Esophagus muscularis mucosa (tissue), 4 donors: Measurements from ENCODE around the gene RABL6. TPM values are rescaled to one million over a fixed set of nuclear protein-coding genes. Genes with fewer than 3 reads are reported as not detected.
"Not testable (repeated sequence)": the region's sequence is repeated elsewhere in the genome, so short reads cannot be mapped to it uniquely, and the experiment has no call there.

Experiments used
- DNase-seq: peaks from one replicate; pipeline ENCODE4 v3.0.0-alpha.2; 2017; ENCODE audit errors: extremely low spot score
- H3K27ac ChIP-seq, 4 donors: fragments of 200-600 bp; sonication (generic); replicated peaks in 1 of 4; 1 replicate in 3 of 4; 2 replicates in 1 of 4; pipeline ENCODE4 v1.5.1; 2016 to 2019; ENCODE audit warnings: mild to moderate bottlenecking in 1 of 4
- H3K27me3 ChIP-seq, 4 donors: fragments of 200-600 bp; sonication (generic); one replicate each; pipeline versions ENCODE4 v1.5.1 to v1.6.0; 2016 to 2019
- H3K36me3 ChIP-seq, 4 donors: fragments of 200-600 bp; sonication (generic); one replicate each; pipeline ENCODE4 v1.5.1; 2016 to 2019
- H3K4me1 ChIP-seq, 4 donors: fragments of 200-600 bp; sonication (generic); one replicate each; pipeline ENCODE4 v1.5.1; 2016 to 2019
- H3K4me3 ChIP-seq, 4 donors: fragments of 200-600 bp; sonication (generic); 1 replicate in 2 of 4; 2 replicates in 2 of 4; pipeline ENCODE4 v1.5.1; 2016 to 2019; ENCODE audit warnings: mild to moderate bottlenecking in 4 of 4, moderate library complexity in 1 of 4
- H3K9me3 ChIP-seq, 4 donors: fragments of 200-600 bp; sonication (generic); 1 replicate in 3 of 4; 2 replicates in 1 of 4; pipeline ENCODE4 v1.5.1; 2016 to 2019
- CTCF ChIP-seq, 3 experiments: fragments of 200-600 bp in 2 of 3; fragments of 450-650 bp in 1 of 3; sonication (generic) in 2 of 3; IDR thresholded peaks; one replicate each; pipeline ENCODE4 v1.5.1; 2017 to 2019; ENCODE audit warnings: antibody characterized with exemption in 3 of 3, mild to moderate bottlenecking in 2 of 3, moderate library complexity in 1 of 3
- EP300 ChIP-seq: sonication (generic); formaldehyde crosslinking; IDR thresholded peaks from one replicate; pipeline ENCODE4 v1.6.1; 2017; ENCODE audit warnings: antibody characterized with exemption
- POLR2A ChIP-seq: fragments of 450-650 bp; IDR thresholded peaks from one replicate; pipeline ENCODE4 v1.6.1; 2017; ENCODE audit warnings: antibody characterized with exemption, moderate library complexity, mild to moderate bottlenecking, low read depth
- POLR2AphosphoS5 ChIP-seq, 2 donors: sonication (generic); formaldehyde crosslinking; IDR thresholded peaks; one replicate each; pipeline ENCODE4 v1.6.1; 2017; ENCODE audit warnings: antibody characterized with exemption in 2 of 2
- WGBS: methylation state at CpG from one replicate; pipeline ENCODE4 v1.1.5; 2018; 5-methylcytosine and 5-hydroxymethylcytosine counted together
- intact Hi-C: fragments of 100-400 bp; cut with DNase I; formaldehyde crosslinking; loops from one replicate; pipeline ENCODE4 v1.15.1; 2023
- total RNA-seq, 4 donors: library from RNA; depleted of rRNA; stranded (reverse); fragments of >200 nt; gene quantifications; one replicate each; pipeline versions ENCODE4 v1.1.0 to v1.2.1, GENCODE V29; 2016

The RABL6 gene
- total RNA-seq, 4 donors from 2014 or later: 56.3 to 110 (median 83.0) TPM

- intact Hi-C loops: no loop called here
- DNase-seq: no peak
- Histone ChIP-seq H3K36me3 (peaks cover 0 to 22% (median 15%) of the 10 kb centered on the region in 4 donors), H3K9me3 (no peaks in the 10 kb centered on the region), H3K27me3 (peaks cover 2 to 36% (median 25%) of the 10 kb centered on the region in 4 donors), H3K4me3 (no peak overlapping the region), H3K27ac (no peak overlapping the region), H3K4me1 (peaks cover 20 to 38% (median 27%) of the 10 kb centered on the region in 4 donors)
- WGBS: 91% methylated on average over 13 of the region's 14 CpGs
- TF ChIP-seq POLR2AphosphoS5 (IDR thresholded peaks at IDR 0.05) (no peak), CTCF (IDR thresholded peaks at IDR 0.05) (no peak), EP300 (no peak), POLR2A (no peak)
Measured at GRCh38 chr9:136794281-136794999, 13.3 kb upstream of the RABL6 start.

GRCh38 chr9:136795000-136795348 lies 12.8 kb upstream of the RABL6 start:
- no peak for DNase-seq
- Histone ChIP-seq H3K9me3 (no peaks in the 10 kb centered on the region), H3K27ac (no peak overlapping the region), H3K36me3 (peaks cover 0 to 22% (median 15%) of the 10 kb centered on the region in 4 donors), H3K4me1 (peaks cover 24 to 40% (median 30%) of the 10 kb centered on the region in 4 donors), H3K27me3 (peaks cover 6 to 41% (median 31%) of the 10 kb centered on the region in 4 donors), H3K4me3 (no peak overlapping the region)
- TF ChIP-seq POLR2A (no peak), POLR2AphosphoS5 (IDR thresholded peaks at IDR 0.05) (no peak), CTCF (IDR thresholded peaks at IDR 0.05) (no peak), EP300 (no peak)
- 83% methylated on average over 6 of the region's 6 CpGs for WGBS
- intact Hi-C loops: no loop called here

- TF ChIP-seq POLR2A: no peak
- TF ChIP-seq POLR2AphosphoS5 (IDR thresholded peaks at IDR 0.05): no peak
- no peak for TF ChIP-seq EP300
- no peak for TF ChIP-seq CTCF (IDR thresholded peaks at IDR 0.05)
- WGBS: 59% methylated on average over 5 of the region's 5 CpGs
- no peak within 1 kb of the TSS for H3K4me3 ChIP-seq
- intact Hi-C loops: no loop called here
- H3K36me3 ChIP-seq: peaks cover 0 to 22% (median 15%) of the 10 kb centered on the region in 4 donors
- DNase-seq: no peak
- H3K4me1 ChIP-seq: peaks cover 31 to 45% (median 36%) of the 10 kb centered on the region in 4 donors
- H3K27me3 ChIP-seq: peaks cover 6 to 54% (median 43%) of the 10 kb centered on the region in 4 donors
- no peak within 1 kb of the TSS for H3K27ac ChIP-seq
- no peaks in the 10 kb centered on the region for H3K9me3 ChIP-seq
Measured at GRCh38 chr9:136796238-136796774, 11.4 kb upstream of the RABL6 start, which contains the start of gene CCDC183. Gene CCDC183 (plus strand): TSS chr9:136796338. CDS start chr9:136796398, 60 bp downstream.

- Histone ChIP-seq H3K4me1 (peaks cover 28 to 44% (median 33%) of the 10 kb centered on the region in 4 donors), H3K27me3 (peaks cover 6 to 60% (median 49%) of the 10 kb centered on the region in 4 donors), H3K36me3 (peaks cover 0 to 22% (median 15%) of the 10 kb centered on the region in 4 donors)
- H3K9me3 ChIP-seq, H3K27ac ChIP-seq, H3K4me3 ChIP-seq, intact Hi-C loops, DNase-seq: not testable (repeated sequence)
- 9% methylated on average over 10 of the region's 10 CpGs for WGBS
Measured at GRCh38 chr9:136796775-136797347, 10.9 kb upstream of the RABL6 start.

DNA sequence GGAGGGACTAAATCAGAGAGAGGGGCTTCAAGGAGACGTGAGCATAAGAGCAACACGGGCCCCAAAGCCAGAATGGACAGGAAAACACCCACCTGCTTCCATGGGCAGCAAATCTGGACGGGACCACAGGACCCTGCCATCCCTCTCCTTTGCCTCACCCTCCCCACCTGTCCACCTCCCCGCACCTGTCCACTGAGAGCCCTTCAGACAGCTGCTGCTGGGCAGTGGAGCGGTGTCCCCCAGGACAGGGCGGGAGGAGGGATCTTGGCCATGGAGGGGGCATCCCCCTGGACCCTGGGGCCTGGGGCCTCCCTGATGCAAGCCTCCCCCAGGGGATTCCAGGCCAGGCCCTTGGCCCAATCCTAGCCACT lies 9.1 kb upstream of the RABL6 start:
- no peak for DNase-seq
- no peak overlapping the region for H3K27ac ChIP-seq
- H3K4me3 ChIP-seq: no peak overlapping the region
- intact Hi-C loops: no loop called here
- peaks cover 6 to 72% (median 52%) of the 10 kb centered on the region in 4 donors for H3K27me3 ChIP-seq
- TF ChIP-seq POLR2AphosphoS5 (IDR thresholded peaks at IDR 0.05): no peak
- TF ChIP-seq CTCF (IDR thresholded peaks at IDR 0.05): no peak
- TF ChIP-seq EP300: no peak
- TF ChIP-seq POLR2A: no peak
- H3K4me1 ChIP-seq: peaks cover 21 to 32% (median 23%) of the 10 kb centered on the region in 4 donors
- H3K9me3 ChIP-seq: no peaks in the 10 kb centered on the region
- peaks cover 0 to 8% (median 4%) of the 10 kb centered on the region in 4 donors for H3K36me3 ChIP-seq
- 72% methylated on average over 3 of the region's 6 CpGs for WGBS
